GM18517 (cell line): ENCODE measurements around the gene CSGALNACT2.

Source experiments
- ATAC-seq: cut with Tn5 transposase; IDR thresholded peaks from one replicate; pipeline ENCODE4 v1.9.1; 2021; ENCODE audit warnings: mild to moderate bottlenecking, moderate library complexity; ENCODE audit not compliant: unreplicated experiment

CSGALNACT2 gene

DNA sequence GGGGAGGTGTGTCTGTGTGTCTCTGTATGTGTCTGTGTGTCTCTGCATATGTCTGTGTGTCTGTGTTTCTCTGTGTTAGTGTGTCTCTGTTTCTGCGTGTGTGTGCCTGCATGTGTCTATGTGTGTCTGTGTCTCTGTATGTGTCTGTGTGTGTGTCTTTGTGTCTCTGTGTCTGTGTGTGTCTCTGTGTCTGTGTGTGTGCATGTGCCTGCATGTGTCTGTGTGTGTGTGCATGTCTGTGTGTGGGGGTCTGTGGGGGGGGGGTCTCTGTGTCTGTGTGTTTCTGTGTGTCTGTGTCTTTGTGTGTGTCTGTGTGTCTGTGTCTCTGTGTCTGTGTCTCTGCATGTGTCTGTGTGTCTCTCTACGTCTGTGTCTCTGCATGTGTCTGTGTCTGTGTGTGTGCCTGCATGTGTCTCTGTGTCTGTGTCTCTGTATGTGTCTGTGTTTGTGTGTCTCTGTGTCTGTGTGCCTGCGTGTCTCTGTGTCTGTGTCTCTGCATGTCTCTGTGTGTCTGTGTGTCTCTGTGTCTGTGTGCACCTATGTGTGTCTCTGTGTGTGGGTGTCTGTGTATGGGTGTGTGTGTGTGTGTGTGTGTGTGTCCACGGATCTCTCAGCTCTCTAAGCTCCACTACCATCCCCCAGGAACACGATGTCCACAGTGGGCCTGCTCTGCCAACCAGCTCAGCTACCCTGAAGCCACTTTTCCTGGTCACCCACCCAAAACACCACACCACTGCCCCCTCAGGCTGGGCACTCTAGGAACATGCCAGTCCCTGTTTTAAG lies 87.0 kb downstream of the CSGALNACT2 start:
- ATAC-seq: no peak

DNA sequence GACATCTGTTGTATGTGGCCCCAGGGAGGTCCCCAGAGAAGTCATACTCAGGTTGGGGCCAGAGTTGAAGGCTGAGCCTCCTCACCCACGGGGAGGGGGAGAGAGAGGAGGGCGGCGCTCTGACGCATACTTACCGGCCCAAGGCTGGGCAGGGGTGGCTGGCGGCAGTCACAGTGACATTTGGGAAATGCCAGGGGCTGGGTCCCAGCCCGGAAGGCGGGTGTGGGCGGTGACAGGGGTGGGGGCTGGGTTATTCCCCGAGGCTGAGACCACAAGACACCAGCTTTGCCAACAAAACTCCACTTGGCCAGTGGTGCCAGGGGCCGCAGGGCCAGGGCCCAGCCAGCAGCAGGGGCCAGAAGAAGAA lies 87.5 kb downstream of the CSGALNACT2 start:
- ATAC-seq: no peak

DNA sequence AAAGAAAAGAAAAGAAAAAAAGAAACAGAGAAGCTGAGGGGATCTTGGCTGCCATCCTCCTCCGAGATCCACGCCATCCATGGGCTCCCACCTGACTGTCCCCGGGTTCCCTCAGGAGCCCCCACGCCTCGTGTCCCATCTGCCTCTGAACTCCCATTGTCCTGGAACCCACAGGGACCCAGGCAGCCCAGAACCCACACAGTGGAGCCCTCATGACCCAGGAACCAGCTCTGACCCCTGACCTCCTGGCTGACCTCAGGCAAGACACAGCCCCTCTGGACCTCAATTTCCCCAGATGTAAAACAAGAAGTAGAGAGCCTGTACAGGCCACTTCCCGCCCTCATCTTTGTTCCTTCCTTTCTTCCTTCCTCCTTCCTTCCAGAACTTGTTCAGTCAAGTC lies 88.2 kb downstream of the CSGALNACT2 start:
- no peak for ATAC-seq

- ATAC-seq: no peak
Measured at GRCh38 chr10:43226851-43227845, 88.9 kb downstream of the CSGALNACT2 start.

- ATAC-seq: no peak
Measured at GRCh38 chr10:43227911-43228782, 89.9 kb downstream of the CSGALNACT2 start.

GRCh38 chr10:43228783-43229207 lies 90.5 kb downstream of the CSGALNACT2 start:
- ATAC-seq: no peak

- ATAC-seq: no peak
Measured at GRCh38 chr10:43229208-43230061, 91.2 kb downstream of the CSGALNACT2 start.

DNA sequence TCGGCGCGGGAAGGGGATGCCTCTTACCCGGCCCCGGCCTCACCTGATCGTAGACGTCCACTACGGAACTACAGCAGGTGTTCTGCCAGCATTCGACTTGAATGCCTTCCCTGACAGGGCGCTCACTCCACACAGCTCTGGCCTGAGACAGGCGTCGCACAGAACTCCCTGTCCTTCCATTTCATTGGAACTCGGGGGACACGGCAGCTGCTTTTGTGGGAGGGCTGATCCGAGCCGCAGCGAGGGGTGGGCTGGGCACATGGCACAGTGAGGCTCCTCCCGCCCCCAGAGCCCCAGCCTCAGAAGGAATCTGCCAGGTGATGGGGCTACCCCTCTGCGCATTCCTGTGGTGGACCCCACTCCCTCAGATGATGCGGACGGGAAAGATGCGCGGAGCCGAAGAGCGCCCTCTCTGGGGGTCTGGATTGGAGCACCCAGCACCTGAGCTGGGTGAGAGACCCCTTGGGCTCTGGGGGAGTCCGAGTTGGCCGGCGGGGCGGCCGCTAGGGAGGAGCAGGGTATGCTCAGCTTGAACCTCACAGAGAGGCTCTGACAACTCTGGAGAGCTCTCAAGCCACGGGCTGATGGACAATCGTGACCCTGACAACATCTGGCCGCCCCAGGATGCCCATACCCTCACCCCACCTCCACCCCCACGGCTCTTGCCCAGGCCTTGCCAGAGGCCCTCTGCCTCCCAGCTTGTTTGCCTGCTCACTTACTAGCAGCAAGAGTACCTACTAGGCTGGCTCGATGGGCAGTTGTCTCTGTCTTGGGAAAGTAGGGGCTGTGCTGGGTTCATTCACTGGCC lies 92.1 kb downstream of the CSGALNACT2 start:
- ATAC-seq: no peak

DNA sequence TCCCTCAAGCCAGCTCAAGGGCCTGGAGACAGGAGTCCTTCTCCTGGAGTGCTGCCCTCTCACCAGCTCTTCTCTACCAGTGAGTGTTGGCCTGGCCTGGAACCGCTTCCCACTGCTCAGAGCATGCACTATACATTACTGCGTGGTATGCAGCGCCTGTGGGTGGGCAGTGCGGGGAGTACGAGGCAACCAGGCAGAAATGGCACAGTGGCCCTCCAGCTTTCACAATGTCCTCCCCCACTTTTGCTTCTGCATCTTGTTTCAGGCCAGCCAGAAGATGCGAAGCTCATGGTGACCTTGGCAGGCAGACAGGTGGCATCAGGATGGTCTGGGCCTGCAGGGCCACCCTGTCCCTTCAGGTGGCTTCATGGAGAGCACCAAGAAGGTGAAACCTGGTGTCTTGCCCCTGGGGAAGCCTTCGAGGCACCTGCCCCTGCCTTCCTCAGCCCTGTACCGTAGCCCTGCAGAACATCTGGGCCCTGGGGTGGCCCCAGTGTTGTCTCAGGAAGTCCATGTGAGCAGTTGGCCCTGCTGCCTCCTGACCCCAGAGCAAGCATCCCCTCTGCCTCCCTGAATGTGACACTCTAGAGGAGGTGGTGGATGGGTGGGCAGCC lies 92.8 kb downstream of the CSGALNACT2 start:
- no peak for ATAC-seq

DNA sequence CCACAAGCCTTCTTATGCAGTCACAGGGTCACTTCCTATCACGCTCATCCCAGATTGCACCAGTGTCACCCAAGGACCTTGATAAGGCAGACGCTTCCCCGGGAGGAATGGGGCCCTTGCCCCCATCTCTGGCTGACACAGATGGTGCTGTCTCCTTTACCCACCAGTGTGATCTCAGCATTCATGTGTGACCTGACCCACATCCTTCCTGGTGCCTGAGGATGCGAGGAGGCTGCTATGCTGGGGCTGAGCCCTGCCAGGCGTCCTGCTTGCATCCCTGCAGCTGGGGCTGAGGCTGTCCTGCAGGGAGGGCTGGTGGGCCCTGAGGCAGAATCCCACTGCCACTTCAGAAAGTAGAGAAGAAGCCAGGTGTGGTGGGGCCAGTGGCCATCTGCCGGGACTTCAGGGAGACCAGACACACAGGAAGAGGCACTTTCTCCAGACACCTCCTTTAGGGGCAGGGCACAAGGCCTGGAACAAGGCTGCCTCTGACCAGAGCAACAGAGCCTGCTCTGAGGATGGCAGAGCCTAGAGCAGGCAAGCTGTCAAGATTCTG lies 93.4 kb downstream of the CSGALNACT2 start:
- no peak for ATAC-seq

GRCh38 chr10:43233601-43234430 lies 95.6 kb downstream of the CSGALNACT2 start:
- no peak for ATAC-seq

- ATAC-seq: no peak
Measured at GRCh38 chr10:43234471-43235041, 96.3 kb downstream of the CSGALNACT2 start.
